Uterus (tissue), 2 donors: ENCODE results near the gene CD7.

Experiments
- CTCF ChIP-seq, 4 experiments: fragments of 200-600 bp in 2 of 4; fragments of 450-650 bp in 2 of 4; sonication (generic) in 2 of 4; IDR thresholded peaks; one replicate each; pipeline ENCODE4 v1.5.1; 2016 to 2019; ENCODE audit warnings: antibody characterized with exemption in 4 of 4, mild to moderate bottlenecking in 2 of 4, moderate library complexity in 1 of 4
- POLR2A ChIP-seq, 2 donors: fragments of 450-650 bp; IDR thresholded peaks; one replicate each; pipeline ENCODE4 v1.6.1; 2016; ENCODE audit warnings: antibody characterized with exemption in 2 of 2, mild to moderate bottlenecking in 1 of 2, moderate library complexity in 1 of 2

- no peak for TF ChIP-seq CTCF (IDR thresholded peaks at IDR 0.05)
- no peak for TF ChIP-seq POLR2A (IDR thresholded peaks at IDR 0.05)
Measured at GRCh38 chr17:82269138-82269881, 48.1 kb downstream of the CD7 start.
